IMR-90 (cell line): ENCODE data around the gene STX7. TPM values are rescaled to one million over a fixed set of nuclear protein-coding genes. Genes with fewer than 3 reads are reported as not detected.

Experiments
- CEBPB ChIP-seq: IDR thresholded peaks from 2 replicates; pipeline ENCODE4 v1.6.1; 2012; ENCODE audit warnings: low read depth, low read length, improper control_type of control experiment
- POLR2A ChIP-seq: IDR thresholded peaks from 2 replicates; pipeline ENCODE4 v1.6.1; 2012; ENCODE audit warnings: mild to moderate bottlenecking, low read depth, low read length
- USF2 ChIP-seq: fragments of 150-350 bp; IDR thresholded peaks from 2 replicates; pipeline ENCODE4 v1.6.1; 2017; ENCODE audit warnings: mild to moderate bottlenecking, antibody characterized with exemption, low read length, low read depth
- polyA plus RNA-seq, 3 experiments: library from polyadenylated mRNA; depleted of rRNA; stranded (reverse); fragments of >200 nt; gene quantifications; 2 replicates each; pipeline ENCODE4 v1.2.3, GENCODE V29; 2012; ENCODE audit warnings: low replicate concordance in 1 of 3
- total RNA-seq: library from RNA; depleted of rRNA; stranded (reverse); fragments of >200 nt; gene quantifications from 2 replicates; pipeline ENCODE4 v1.2.3, GENCODE V29; 2012
- TF ChIP-seq, protein P1 (sequence below): fragments of 150-350 bp; IDR thresholded peaks from 2 replicates; pipeline ENCODE4 v1.6.1; 2016; ENCODE audit warnings: low read depth, mild to moderate bottlenecking, low read length, moderate library complexity, borderline replicate concordance

Gene STX7
- total and polyA plus RNA-seq, 2 of the 4 experiments (the other 2 are of a cell fraction): 16.5 to 35.1 TPM

DNA sequence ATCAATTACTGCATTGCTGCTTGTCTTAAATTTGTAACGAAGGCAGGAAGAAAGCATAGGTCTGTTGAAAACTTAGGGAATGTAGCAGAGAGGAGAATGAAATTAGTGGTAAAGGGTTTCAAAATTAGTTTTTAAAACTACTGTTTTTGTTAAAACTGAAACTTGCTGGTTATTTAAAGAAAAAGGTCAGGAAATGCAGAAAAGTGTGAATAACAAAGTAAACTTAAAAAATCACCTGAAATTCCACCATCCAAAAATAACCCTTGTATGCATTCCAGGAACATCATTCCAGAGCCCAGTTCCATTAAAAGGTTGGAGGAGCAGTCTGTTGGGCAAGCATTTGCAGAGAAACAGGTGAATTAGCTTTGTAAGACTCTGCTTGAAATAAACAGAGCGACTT lies 108.6 kb downstream of the STX7 start (continued):
- TF ChIP-seq USF2 (no peak), POLR2A (no peak), CEBPB (no peak)
- TF ChIP-seq, protein P1, sequence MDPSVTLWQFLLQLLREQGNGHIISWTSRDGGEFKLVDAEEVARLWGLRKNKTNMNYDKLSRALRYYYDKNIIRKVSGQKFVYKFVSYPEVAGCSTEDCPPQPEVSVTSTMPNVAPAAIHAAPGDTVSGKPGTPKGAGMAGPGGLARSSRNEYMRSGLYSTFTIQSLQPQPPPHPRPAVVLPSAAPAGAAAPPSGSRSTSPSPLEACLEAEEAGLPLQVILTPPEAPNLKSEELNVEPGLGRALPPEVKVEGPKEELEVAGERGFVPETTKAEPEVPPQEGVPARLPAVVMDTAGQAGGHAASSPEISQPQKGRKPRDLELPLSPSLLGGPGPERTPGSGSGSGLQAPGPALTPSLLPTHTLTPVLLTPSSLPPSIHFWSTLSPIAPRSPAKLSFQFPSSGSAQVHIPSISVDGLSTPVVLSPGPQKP: no peak
